Endothelial cell of umbilical vein (primary cell): Measurements from ENCODE around the gene MACROD2. TPM values are rescaled to one million over a fixed set of nuclear protein-coding genes. Genes with fewer than 3 reads are reported as not detected.

Experiments
- BruUV-seq: library from RNA; stranded (reverse); fragments of 400-500 nt; replicated peaks from 2 replicates; lab custom pipeline; 2021; lab: Mats Ljungman, UMichigan
- CTCF ChIA-PET: fragments of 300-600, 350-600 bp; sonication (Branson Sonifier 250); formaldehyde crosslinking; loops from one replicate; lab custom pipeline; 2021; ENCODE audit warnings: antibody characterized with exemption, inconsistent platforms; lab: Charles Lee
- POLR2A ChIA-PET: fragments of 300-600, 350-600 bp; sonication (Branson Sonifier 250); formaldehyde crosslinking; loops from one replicate; lab custom pipeline; 2021; ENCODE audit warnings: antibody characterized with exemption, inconsistent platforms; lab: Charles Lee
- DNase-seq: peaks from one replicate; pipeline ENCODE4 v3.0.0-alpha.2; 2011; ENCODE audit warnings: low read depth, low spot score
- FAIRE-seq: peaks from 2 replicates; lab custom pipeline; 2011; peaks lifted over from hg19 to GRCh38; lab: Jason Lieb, UNC
- H2AFZ ChIP-seq: 2 replicates; pipeline ENCODE4 v1.6.0; 2012; ENCODE audit warnings: low read depth, low read length, control low read depth, inconsistent platforms
- H3K27ac ChIP-seq: 2 replicates; pipeline ENCODE4 v1.5.1; 2011; ENCODE audit warnings: low read depth, mild to moderate bottlenecking, control low read depth, low read length, moderate library complexity; ENCODE audit not compliant: insufficient read depth
- H3K27me3 ChIP-seq, 2 experiments: 2 replicates each; pipeline versions ENCODE4 v1.6.0 to v1.6.1; 2011; ENCODE audit warnings: low read length in 2 of 2, mixed read lengths in 1 of 2; ENCODE audit not compliant: control insufficient read depth in 2 of 2, insufficient read depth in 2 of 2
- H3K36me3 ChIP-seq, 2 experiments: 2 replicates in 1 of 2; 3 replicates in 1 of 2; pipeline ENCODE4 v1.5.1; 2011; ENCODE audit warnings: low read length in 2 of 2, mild to moderate bottlenecking in 1 of 2, moderate library complexity in 1 of 2; ENCODE audit not compliant: control insufficient read depth in 2 of 2, insufficient read depth in 2 of 2; ENCODE audit errors: extremely low read depth in 1 of 2
- H3K4me1 ChIP-seq: 3 replicates; pipeline ENCODE4 v1.5.1; 2011; ENCODE audit warnings: mild to moderate bottlenecking, low read length; ENCODE audit not compliant: control insufficient read depth, insufficient read depth; ENCODE audit errors: extremely low read depth
- H3K4me2 ChIP-seq: 2 replicates; pipeline ENCODE4 v1.6.1; 2011; ENCODE audit warnings: low read length, control low read depth, mixed read lengths; ENCODE audit not compliant: insufficient read depth
- H3K4me3 ChIP-seq, 3 experiments: fragments of 200-600 bp in 1 of 3; sonication (generic), shearing (Covaris generic) in 1 of 3; replicated peaks in 1 of 3; 2 replicates each; pipeline ENCODE4 v1.5.1; 2011 to 2016; ENCODE audit warnings: control low read depth in 3 of 3, low read length in 3 of 3, mild to moderate bottlenecking in 2 of 3, inconsistent platforms in 1 of 3, low read depth in 1 of 3, moderate library complexity in 1 of 3; ENCODE audit not compliant: insufficient read depth in 1 of 3
- H3K79me2 ChIP-seq: 2 replicates; pipeline ENCODE4 v1.6.0; 2012; ENCODE audit warnings: low read length, inconsistent platforms; ENCODE audit not compliant: control insufficient read depth, insufficient read depth
- H3K9ac ChIP-seq: replicated peaks from 2 replicates; pipeline ENCODE3; 2011; ENCODE audit warnings: low read length, control low read depth; ENCODE audit not compliant: insufficient read depth; ENCODE audit errors: extremely low read depth
- H3K9me1 ChIP-seq: replicated peaks from 3 replicates; pipeline ENCODE4 v1.6.0; 2011; ENCODE audit warnings: mild to moderate bottlenecking, low read length; ENCODE audit not compliant: control insufficient read depth, insufficient read depth; ENCODE audit errors: extremely low read depth
- H3K9me3 ChIP-seq: replicated peaks from 2 replicates; pipeline ENCODE4 v1.5.1; 2012; ENCODE audit warnings: low read length, inconsistent platforms; ENCODE audit not compliant: control insufficient read depth, insufficient read depth
- H4K20me1 ChIP-seq: replicated peaks from 2 replicates; pipeline ENCODE3; 2011; ENCODE audit warnings: mild to moderate bottlenecking, low read length; ENCODE audit not compliant: control insufficient read depth, insufficient read depth; ENCODE audit errors: extremely low read depth
- CTCF ChIP-seq, 2 donors: IDR thresholded peaks; 1 replicate in 1 of 2; 2 replicates in 1 of 2; pipeline ENCODE4 v1.5.1; 2011; ENCODE audit warnings: low read length in 2 of 2, mild to moderate bottlenecking in 2 of 2, moderate library complexity in 2 of 2, control low read depth in 1 of 2, inconsistent platforms in 1 of 2, low read depth in 1 of 2; ENCODE audit not compliant: insufficient read depth in 1 of 2; ENCODE audit errors: extremely low read depth in 1 of 2
- EZH2 ChIP-seq: IDR thresholded peaks from 2 replicates; pipeline ENCODE4 v1.6.1; 2012; ENCODE audit warnings: borderline replicate concordance, low read depth, mild to moderate bottlenecking, moderate library complexity, low read length, inconsistent platforms; ENCODE audit not compliant: severe bottlenecking
- FOS ChIP-seq: IDR thresholded peaks from 2 replicates; pipeline ENCODE4 v1.6.1; 2011; ENCODE audit warnings: mild to moderate bottlenecking, low read length, moderate library complexity, borderline replicate concordance; ENCODE audit not compliant: insufficient read depth
- GATA2 ChIP-seq: IDR thresholded peaks from 2 replicates; pipeline ENCODE4 v1.7.0; 2011; ENCODE audit warnings: low read depth, mild to moderate bottlenecking, moderate library complexity, mixed read lengths, low read length; ENCODE audit not compliant: insufficient read length, insufficient read depth
- JUN ChIP-seq: IDR thresholded peaks from 2 replicates; pipeline ENCODE4 v1.6.1; 2011; ENCODE audit warnings: borderline replicate concordance, low read depth; ENCODE audit not compliant: insufficient read length, insufficient read depth
- MAX ChIP-seq: IDR thresholded peaks from 2 replicates; pipeline ENCODE4 v1.6.1; 2011; ENCODE audit not compliant: insufficient read depth, insufficient read length
- MYC ChIP-seq: IDR thresholded peaks from one replicate; pipeline ENCODE4 v1.6.1; 2011; ENCODE audit warnings: mild to moderate bottlenecking, low read depth, low read length
- dilution Hi-C: fragments of 300-500 bp; cut with MboI; formaldehyde crosslinking; loops from one replicate; pipeline ENCODE4 v1.15.0; 2019; ENCODE audit warnings: low sequenced_read_pairs; ENCODE audit not compliant: extremely low pct_ligation_motif_present
- intact Hi-C: fragments of 100-400 bp; cut with micrococcal nuclease; formaldehyde crosslinking; loops from one replicate; pipeline ENCODE4 v1.10.0; 2022
- polyA plus RNA-seq, 4 experiments: library from polyadenylated mRNA; depleted of rRNA in 3 of 4; stranded (reverse) in 3 of 4; unstranded in 1 of 4; fragments of >200 nt; gene quantifications; 2 replicates each; pipeline versions ENCODE4 v1.2.1 to v1.2.3, GENCODE V29; 2011 to 2012; ENCODE audit warnings: missing spikeins in 1 of 4
- total RNA-seq: library from RNA; stranded (reverse); gene quantifications from 2 replicates; pipeline ENCODE4 v1.2.3, GENCODE V29; 2021

The MACROD2 gene
- total and polyA plus RNA-seq, 2 donors (not counting 3 experiments of a cell fraction or from before 2014, with no cell fraction given) = 0.11 to 0.73 TPM

GRCh38 chr20:15889061-15889460, 1893.7 kb downstream of the MACROD2 start:
- Histone ChIP-seq H2AFZ (no peak overlapping the region), H3K79me2 (no peaks in the 10 kb centered on the region), H3K4me1 (no peaks in the 10 kb centered on the region), H3K9ac (no peak overlapping the region), H3K36me3 (no peaks in the 10 kb centered on the region), H4K20me1 (no peaks in the 10 kb centered on the region), H3K27ac (no peak overlapping the region), H3K4me3 (no peak overlapping the region), H3K4me2 (no peak overlapping the region), H3K9me3 (no peaks in the 10 kb centered on the region), H3K9me1 (no peaks in the 10 kb centered on the region), H3K27me3 (no peaks in the 10 kb centered on the region)
- ChIA-PET POLR2A (no interaction called here), CTCF (no interaction called here)
- dilution Hi-C loops = no loop called here
- DNase-seq (no peak), FAIRE-seq (no peak)
- TF ChIP-seq JUN (no peak), FOS (no peak), CTCF (IDR thresholded peaks at IDR 0.05; ENCODE audit: extremely low read depth in 1 of 2, insufficient read depth in 1 of 2, low read depth in 1 of 2, low read length in 2 of 2) (no peak), GATA2 (no peak), MAX (no peak), EZH2 (no peak), MYC (no peak)
- BruUV-seq = no TSS peak
- intact Hi-C loops = no loop called here
